DND-41 (cell line): Measurements from ENCODE around the gene S100A9.

Experiments used
- EZH2 ChIP-seq: IDR thresholded peaks from 3 replicates; pipeline ENCODE4 v1.6.1; 2012; ENCODE audit warnings: borderline replicate concordance, low read depth, mild to moderate bottlenecking, moderate library complexity, low read length, inconsistent platforms; ENCODE audit not compliant: severe bottlenecking
- TF ChIP-seq, protein P1 (sequence below): IDR thresholded peaks from 2 replicates; pipeline ENCODE4 v1.5.1; 2012; ENCODE audit warnings: borderline replicate concordance, low read length, moderate library complexity, mild to moderate bottlenecking; ENCODE audit not compliant: poor library complexity, severe bottlenecking; ENCODE audit errors: extremely low read depth

DNA sequence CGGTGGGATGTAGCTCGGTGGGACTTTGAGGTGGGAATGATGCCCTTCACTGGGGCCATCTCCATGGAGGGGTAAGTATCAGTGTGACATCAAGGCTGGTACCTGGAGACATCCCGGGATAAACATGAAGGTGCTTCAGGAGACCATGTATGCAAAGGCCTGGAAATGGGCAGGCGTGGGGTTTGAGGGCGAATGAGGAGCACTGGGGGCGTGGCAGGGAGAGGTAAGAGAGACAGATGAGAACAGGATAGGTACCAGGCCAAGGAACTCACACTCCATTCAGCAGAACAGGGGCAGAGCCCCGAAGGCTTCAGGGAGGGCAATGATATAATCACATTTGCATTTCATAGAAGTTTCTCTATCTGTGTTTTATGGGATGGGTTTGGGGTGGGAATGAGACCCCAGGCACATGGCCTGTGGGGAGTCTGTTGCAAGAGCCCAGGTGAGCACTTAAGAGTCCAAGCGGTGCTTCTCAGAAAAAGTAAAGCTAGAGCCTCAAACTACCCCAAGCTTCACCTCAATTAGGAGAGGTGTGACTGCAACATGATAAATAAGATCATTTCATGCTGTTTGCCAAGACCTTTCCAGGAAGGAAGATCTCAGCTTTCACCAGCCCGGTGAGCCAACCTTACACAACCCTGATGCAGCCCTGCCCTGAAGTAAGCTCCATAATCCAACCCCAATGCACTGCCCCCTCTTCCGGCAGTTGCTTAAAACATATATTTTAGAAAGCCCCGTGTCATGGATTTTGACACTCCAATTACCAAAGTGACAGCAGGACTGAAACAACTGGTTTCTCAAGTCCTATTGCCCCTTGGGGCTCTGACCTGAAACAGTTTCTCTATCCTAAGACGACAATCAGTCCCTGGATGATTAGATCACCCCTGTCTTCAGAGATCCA is 7.4 kb downstream of the S100A9 start:
- TF ChIP-seq EZH2: no peak
- TF ChIP-seq, protein P1, sequence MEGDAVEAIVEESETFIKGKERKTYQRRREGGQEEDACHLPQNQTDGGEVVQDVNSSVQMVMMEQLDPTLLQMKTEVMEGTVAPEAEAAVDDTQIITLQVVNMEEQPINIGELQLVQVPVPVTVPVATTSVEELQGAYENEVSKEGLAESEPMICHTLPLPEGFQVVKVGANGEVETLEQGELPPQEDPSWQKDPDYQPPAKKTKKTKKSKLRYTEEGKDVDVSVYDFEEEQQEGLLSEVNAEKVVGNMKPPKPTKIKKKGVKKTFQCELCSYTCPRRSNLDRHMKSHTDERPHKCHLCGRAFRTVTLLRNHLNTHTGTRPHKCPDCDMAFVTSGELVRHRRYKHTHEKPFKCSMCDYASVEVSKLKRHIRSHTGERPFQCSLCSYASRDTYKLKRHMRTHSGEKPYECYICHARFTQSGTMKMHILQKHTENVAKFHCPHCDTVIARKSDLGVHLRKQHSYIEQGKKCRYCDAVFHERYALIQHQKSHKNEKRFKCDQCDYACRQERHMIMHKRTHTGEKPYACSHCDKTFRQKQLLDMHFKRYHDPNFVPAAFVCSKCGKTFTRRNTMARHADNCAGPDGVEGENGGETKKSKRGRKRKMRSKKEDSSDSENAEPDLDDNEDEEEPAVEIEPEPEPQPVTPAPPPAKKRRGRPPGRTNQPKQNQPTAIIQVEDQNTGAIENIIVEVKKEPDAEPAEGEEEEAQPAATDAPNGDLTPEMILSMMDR: no peak
